ENCODE results near the gene PDK1.

DNA sequence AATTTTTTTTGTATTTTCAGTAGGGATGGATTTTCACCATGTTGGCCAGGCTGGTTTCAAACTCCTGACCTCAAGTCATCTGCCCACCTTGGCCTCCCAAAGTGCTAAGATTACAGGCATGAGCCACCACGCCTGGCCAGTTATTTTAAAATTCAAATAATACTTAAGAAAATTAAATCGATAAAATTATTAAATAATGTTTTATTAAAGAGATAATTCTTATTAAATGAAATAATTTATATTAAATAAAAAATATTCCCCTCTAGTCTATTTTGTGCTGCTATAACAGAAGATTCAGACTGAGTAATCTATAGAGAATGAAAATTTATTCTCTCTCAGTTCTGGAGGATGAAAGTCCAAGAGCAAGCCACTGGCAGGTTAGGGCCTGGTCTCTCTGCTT, 61.2 kb downstream of the PDK1 start:
- TF ChIP-seq, protein P1, sequence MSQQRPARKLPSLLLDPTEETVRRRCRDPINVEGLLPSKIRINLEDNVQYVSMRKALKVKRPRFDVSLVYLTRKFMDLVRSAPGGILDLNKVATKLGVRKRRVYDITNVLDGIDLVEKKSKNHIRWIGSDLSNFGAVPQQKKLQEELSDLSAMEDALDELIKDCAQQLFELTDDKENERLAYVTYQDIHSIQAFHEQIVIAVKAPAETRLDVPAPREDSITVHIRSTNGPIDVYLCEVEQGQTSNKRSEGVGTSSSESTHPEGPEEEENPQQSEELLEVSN (IDR thresholded peaks at IDR 0.05; ENCODE audit: borderline replicate concordance, low read depth), result no peak
- TF ChIP-seq EP300 (IDR thresholded peaks at IDR 0.05) (no peak), BHLHE40 (IDR thresholded peaks at IDR 0.05; ENCODE audit: low read depth, low read length) (no peak), CEBPB (IDR thresholded peaks at IDR 0.05) (no peak)
- TF ChIP-seq, protein P2, sequence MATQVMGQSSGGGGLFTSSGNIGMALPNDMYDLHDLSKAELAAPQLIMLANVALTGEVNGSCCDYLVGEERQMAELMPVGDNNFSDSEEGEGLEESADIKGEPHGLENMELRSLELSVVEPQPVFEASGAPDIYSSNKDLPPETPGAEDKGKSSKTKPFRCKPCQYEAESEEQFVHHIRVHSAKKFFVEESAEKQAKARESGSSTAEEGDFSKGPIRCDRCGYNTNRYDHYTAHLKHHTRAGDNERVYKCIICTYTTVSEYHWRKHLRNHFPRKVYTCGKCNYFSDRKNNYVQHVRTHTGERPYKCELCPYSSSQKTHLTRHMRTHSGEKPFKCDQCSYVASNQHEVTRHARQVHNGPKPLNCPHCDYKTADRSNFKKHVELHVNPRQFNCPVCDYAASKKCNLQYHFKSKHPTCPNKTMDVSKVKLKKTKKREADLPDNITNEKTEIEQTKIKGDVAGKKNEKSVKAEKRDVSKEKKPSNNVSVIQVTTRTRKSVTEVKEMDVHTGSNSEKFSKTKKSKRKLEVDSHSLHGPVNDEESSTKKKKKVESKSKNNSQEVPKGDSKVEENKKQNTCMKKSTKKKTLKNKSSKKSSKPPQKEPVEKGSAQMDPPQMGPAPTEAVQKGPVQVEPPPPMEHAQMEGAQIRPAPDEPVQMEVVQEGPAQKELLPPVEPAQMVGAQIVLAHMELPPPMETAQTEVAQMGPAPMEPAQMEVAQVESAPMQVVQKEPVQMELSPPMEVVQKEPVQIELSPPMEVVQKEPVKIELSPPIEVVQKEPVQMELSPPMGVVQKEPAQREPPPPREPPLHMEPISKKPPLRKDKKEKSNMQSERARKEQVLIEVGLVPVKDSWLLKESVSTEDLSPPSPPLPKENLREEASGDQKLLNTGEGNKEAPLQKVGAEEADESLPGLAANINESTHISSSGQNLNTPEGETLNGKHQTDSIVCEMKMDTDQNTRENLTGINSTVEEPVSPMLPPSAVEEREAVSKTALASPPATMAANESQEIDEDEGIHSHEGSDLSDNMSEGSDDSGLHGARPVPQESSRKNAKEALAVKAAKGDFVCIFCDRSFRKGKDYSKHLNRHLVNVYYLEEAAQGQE (IDR thresholded peaks at IDR 0.05), result no peak
- TF ChIP-seq, protein P3, sequence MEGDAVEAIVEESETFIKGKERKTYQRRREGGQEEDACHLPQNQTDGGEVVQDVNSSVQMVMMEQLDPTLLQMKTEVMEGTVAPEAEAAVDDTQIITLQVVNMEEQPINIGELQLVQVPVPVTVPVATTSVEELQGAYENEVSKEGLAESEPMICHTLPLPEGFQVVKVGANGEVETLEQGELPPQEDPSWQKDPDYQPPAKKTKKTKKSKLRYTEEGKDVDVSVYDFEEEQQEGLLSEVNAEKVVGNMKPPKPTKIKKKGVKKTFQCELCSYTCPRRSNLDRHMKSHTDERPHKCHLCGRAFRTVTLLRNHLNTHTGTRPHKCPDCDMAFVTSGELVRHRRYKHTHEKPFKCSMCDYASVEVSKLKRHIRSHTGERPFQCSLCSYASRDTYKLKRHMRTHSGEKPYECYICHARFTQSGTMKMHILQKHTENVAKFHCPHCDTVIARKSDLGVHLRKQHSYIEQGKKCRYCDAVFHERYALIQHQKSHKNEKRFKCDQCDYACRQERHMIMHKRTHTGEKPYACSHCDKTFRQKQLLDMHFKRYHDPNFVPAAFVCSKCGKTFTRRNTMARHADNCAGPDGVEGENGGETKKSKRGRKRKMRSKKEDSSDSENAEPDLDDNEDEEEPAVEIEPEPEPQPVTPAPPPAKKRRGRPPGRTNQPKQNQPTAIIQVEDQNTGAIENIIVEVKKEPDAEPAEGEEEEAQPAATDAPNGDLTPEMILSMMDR (IDR thresholded peaks at IDR 0.05), result no peak

Data from A549 (cell line).